HG03432 (cell line): ENCODE measurements around the gene EP300.
"Not testable (repeated sequence)": the region's sequence is repeated elsewhere in the genome, so short reads cannot be mapped to it uniquely, and the experiment has no call there.

Source experiments
- ATAC-seq: cut with Tn5 transposase; IDR thresholded peaks from one replicate; pipeline ENCODE4 v1.9.1; 2021; ENCODE audit warnings: mild to moderate bottlenecking, moderate library complexity; ENCODE audit not compliant: unreplicated experiment

Gene EP300

GRCh38 chr22:41076857-41077256 lies 15.5 kb upstream of the EP300 start:
- ATAC-seq: no peak

- ATAC-seq: no peak
Measured at GRCh38 chr22:41078931-41079330, 13.5 kb upstream of the EP300 start.

GRCh38 chr22:41085842-41086241 lies 6.5 kb upstream of the EP300 start:
- ATAC-seq: no peak

GRCh38 chr22:41091132-41092022 lies 1.0 kb upstream of the EP300 start:
- ATAC-seq: peak; percentile 70

GRCh38 chr22:41092847-41093411 lies 537 bp downstream of the EP300 start:
- ATAC-seq: no peak

DNA sequence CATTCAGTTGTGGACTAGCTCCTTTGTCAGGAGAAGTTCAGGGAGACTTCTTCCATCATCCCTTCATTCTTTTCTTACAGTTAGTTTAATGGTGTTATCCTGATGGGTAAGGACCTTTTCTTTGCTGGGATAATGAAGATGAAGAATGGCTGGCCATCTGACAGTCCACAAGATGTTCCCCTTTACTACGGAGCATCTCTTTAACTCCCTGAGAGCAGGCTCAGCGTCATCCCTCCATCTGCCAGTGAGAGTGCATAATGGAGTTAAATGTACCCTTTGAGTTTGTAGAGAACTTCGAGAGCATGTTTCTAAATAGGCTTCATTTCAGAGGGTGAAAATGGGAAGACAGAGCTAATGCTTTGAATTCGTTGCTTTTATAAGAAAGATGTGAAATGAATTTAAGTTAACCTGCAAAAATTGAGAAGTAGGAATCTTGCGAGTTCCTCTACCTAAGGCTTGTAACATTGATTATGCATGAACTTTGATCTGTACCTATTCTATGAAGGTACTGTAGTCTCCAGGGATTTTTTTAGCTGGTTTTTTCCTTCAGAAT lies 1.7 kb downstream of the EP300 start:
- ATAC-seq: no peak

DNA sequence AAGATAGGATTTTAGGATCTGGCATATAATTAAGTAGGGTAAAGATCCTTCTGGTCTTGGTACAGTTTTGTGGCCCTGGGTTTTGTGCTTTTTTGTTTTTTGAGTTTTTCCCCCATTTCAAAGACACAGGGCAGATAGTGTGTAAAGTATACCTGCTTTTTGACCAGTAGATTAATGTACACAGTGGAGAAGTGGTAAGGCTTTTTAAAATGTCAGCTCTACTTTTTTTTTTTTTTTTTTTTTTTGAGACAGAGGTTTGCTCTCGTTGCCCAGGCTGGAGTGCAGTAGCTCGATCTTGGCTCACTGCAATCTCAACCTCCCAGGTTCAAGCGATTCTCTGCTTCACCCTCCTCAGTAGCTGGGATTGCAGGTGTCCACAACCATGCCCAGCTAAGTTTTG lies 4.0 kb downstream of the EP300 start:
- ATAC-seq: no peak

GRCh38 chr22:41096841-41097240 lies 4.4 kb downstream of the EP300 start:
- ATAC-seq: no peak

GRCh38 chr22:41099036-41099435 lies 6.6 kb downstream of the EP300 start:
- no peak for ATAC-seq

- no peak for ATAC-seq
Measured at GRCh38 chr22:41106122-41106968, 14.0 kb downstream of the EP300 start.

DNA sequence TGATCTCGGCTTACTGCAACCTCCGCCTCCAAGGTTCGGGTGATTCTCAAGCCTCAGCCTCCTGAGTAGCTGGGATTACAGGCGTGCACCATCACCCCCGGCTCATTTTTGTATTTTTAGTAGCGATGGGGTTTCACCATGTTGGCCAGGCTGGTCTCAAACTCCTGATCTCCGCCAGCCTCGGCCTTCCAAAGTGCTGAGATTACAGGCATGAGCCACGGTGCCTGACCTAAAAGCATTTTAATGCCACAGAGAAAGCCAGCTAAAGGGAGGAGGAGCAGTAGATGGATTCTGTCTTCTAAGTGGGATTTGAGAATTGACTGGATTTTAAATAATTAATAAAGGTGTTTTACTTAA lies 14.6 kb downstream of the EP300 start:
- not testable (repeated sequence) for ATAC-seq

DNA sequence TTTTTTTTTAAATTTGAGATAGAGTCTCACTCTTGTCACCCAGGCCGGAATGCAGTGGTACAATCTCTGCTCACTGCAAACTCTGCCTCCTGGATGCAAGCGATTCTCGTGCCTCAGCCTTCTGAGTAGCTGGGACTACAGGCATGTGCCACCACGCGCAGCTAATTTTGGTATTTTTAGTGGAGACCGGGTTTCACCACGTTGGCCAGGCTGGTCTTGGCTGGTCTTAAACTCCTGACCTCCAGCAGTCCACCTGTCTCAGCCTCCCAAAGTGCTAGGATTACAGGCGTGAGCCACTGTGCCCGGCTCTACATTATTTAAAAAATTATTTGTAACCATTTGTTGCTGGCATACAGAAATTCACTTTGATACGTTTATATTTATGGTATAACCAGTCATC lies 18.6 kb downstream of the EP300 start:
- no peak for ATAC-seq

GRCh38 chr22:41116342-41116741 lies 23.9 kb downstream of the EP300 start:
- no peak for ATAC-seq

- ATAC-seq: no peak
Measured at GRCh38 chr22:41117127-41117965, 25.0 kb downstream of the EP300 start.

DNA sequence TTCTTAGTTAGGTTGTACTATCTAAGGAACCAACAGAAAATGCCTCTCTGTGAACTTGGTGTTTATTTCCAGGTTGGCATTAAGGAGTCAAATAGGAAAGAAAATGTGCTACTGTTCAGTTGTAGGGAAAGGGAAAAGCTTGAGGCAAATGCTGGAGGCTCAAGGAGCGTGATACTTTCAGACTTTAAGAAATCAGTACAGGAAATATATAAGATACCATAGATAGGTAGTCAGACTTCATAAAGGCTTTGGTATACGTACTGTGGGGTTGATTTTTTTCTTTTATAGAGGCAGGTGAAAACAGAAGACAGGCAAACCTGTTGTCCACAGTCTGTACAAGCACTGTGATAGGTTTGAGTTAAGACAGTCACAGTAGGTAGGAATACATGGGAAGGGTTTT lies 30.8 kb downstream of the EP300 start:
- no peak for ATAC-seq

GRCh38 chr22:41124086-41124485 lies 31.7 kb downstream of the EP300 start:
- no peak for ATAC-seq

GRCh38 chr22:41127451-41127850 lies 35.1 kb downstream of the EP300 start:
- ATAC-seq: no peak

GRCh38 chr22:41128606-41129005 lies 36.2 kb downstream of the EP300 start:
- ATAC-seq: no peak

DNA sequence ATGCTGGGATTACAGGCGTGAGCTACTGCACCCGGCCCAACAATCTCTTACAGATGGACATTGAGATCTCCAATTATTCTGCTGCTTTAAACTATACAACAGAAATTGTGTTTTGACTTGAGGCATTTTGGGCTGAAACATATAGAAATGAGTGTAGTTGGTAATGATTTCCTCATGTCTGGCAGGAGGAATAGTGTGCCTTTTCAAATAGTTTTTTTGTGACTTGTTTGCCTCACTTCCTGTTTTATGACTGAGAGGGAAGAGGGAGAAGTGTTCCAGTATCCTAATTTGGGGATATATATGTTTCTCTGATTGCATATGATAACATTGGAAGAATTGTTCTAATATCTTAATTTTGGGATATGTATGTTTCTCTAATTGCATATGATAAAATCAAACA lies 40.2 kb downstream of the EP300 start:
- no peak for ATAC-seq

- no peak for ATAC-seq
Measured at GRCh38 chr22:41140365-41140957, 48.1 kb downstream of the EP300 start.
